K562 (cell line): ENCODE measurements around the gene PRTN3. TPM values are rescaled to one million over a fixed set of nuclear protein-coding genes. Genes with fewer than 3 reads are reported as not detected.

Experiments
- ATAC-seq: fragments of 200-7000 bp; cut with Tn5 transposase; 3 replicates; pipeline ENCODE4 v1.9.1; 2020; ENCODE audit warnings: moderate library complexity
- BruUV-seq: library from RNA; stranded (reverse); fragments of 400-500 nt; replicated peaks from 2 replicates; lab custom pipeline; 2021; lab: Mats Ljungman, UMichigan
- CTCF ChIA-PET: fragments of 300-600 bp; formaldehyde crosslinking; extraction: SDS; loops from one replicate; lab custom pipeline; 2021; ENCODE audit warnings: low intra/inter-chr PET ratio; lab: Yijun Ruan, JAX
- POLR2A ChIA-PET: fragments of 300-600, 350-650 bp; sonication (Branson Sonifier 250); formaldehyde crosslinking; extraction: SDS; loops from one replicate; lab custom pipeline; 2021; ENCODE audit warnings: antibody characterized with exemption, inconsistent platforms; lab: Yijun Ruan, JAX
- DNase-seq, 4 experiments: peaks; one replicate each; pipeline versions ENCODE4 v3.0.0 to v3.0.0-alpha.2; 2011 to 2018; ENCODE audit warnings: low spot score in 3 of 4, mixed read lengths in 3 of 4; ENCODE audit errors: extremely low read depth in 1 of 4
- FAIRE-seq: peaks from 2 replicates; lab custom pipeline; 2011; peaks lifted over from hg19 to GRCh38; lab: Jason Lieb, UNC
- H2AFZ ChIP-seq: 2 replicates; pipeline ENCODE4 v1.6.0; 2011; ENCODE audit warnings: low read depth, low read length, control low read depth, inconsistent platforms
- H3K27ac ChIP-seq: fragments of 200-600 bp; 3 replicates; pipeline ENCODE4 v1.8.0; 2011; ENCODE audit warnings: low read depth, mild to moderate bottlenecking, control low read depth, inconsistent platforms, low read length, moderate library complexity, mixed read lengths; ENCODE audit errors: extremely low read depth
- H3K27me3 ChIP-seq, 2 experiments: fragments of 300-600 bp in 1 of 2; 2 replicates in 1 of 2; 3 replicates in 1 of 2; pipeline versions ENCODE4 v1.6.0 to v1.8.0; 2011; ENCODE audit warnings: inconsistent platforms in 2 of 2, low read length in 2 of 2, mild to moderate bottlenecking in 1 of 2, mixed read lengths in 1 of 2, moderate library complexity in 1 of 2; ENCODE audit not compliant: control insufficient read depth in 2 of 2, insufficient read depth in 2 of 2
- H3K36me3 ChIP-seq: fragments of 300-600 bp; 3 replicates; pipeline ENCODE4 v1.8.0; 2011; ENCODE audit warnings: mild to moderate bottlenecking, low read length, inconsistent platforms; ENCODE audit not compliant: control insufficient read depth, insufficient read depth
- H3K4me1 ChIP-seq, 2 experiments: fragments of 200-600 bp in 1 of 2; replicated peaks in 1 of 2; 2 replicates in 1 of 2; 3 replicates in 1 of 2; pipeline versions ENCODE4 v1.5.1 to v1.8.0; 2011; ENCODE audit warnings: inconsistent platforms in 2 of 2, low read length in 2 of 2, mild to moderate bottlenecking in 1 of 2, mixed read lengths in 1 of 2, moderate library complexity in 1 of 2; ENCODE audit not compliant: control insufficient read depth in 2 of 2, insufficient read depth in 2 of 2
- H3K4me2 ChIP-seq: 2 replicates; pipeline ENCODE4 v1.6.1; 2011; ENCODE audit warnings: low read length, control low read depth, inconsistent platforms, mixed read lengths; ENCODE audit not compliant: insufficient read depth
- H3K4me3 ChIP-seq: fragments of 200-600 bp; sonication (generic), shearing (Covaris generic); 2 replicates; pipeline ENCODE4 v1.5.1; 2016; ENCODE audit warnings: control low read depth, inconsistent platforms
- H3K79me2 ChIP-seq: fragments of 200-600 bp; 3 replicates; pipeline ENCODE4 v1.8.0; 2011; ENCODE audit warnings: low read length, inconsistent platforms; ENCODE audit not compliant: control insufficient read depth, insufficient read depth
- H3K9ac ChIP-seq, 2 experiments: 2 replicates each; pipeline versions ENCODE4 v1.6.0 to v1.6.1; 2011; ENCODE audit warnings: low read depth in 2 of 2, low read length in 2 of 2, control low read depth in 1 of 2, inconsistent platforms in 1 of 2, mild to moderate bottlenecking in 1 of 2, mixed read lengths in 1 of 2; ENCODE audit not compliant: insufficient read depth in 1 of 2
- H3K9me1 ChIP-seq: one replicate; pipeline ENCODE4 v1.6.0; 2011; ENCODE audit warnings: inconsistent platforms, mild to moderate bottlenecking, low read length, moderate library complexity; ENCODE audit not compliant: control insufficient read depth, insufficient read depth
- H3K9me3 ChIP-seq: replicated peaks from 2 replicates; pipeline ENCODE4 v1.5.1; 2011; ENCODE audit warnings: low read depth, low read length, inconsistent platforms; ENCODE audit not compliant: control insufficient read depth, insufficient read depth
- H4K20me1 ChIP-seq: replicated peaks from 2 replicates; pipeline ENCODE4 v1.6.1; 2011; ENCODE audit warnings: low read length, inconsistent platforms, mixed read lengths; ENCODE audit not compliant: control insufficient read depth, insufficient read depth
- CCNT2 ChIP-seq: IDR thresholded peaks from 2 replicates; pipeline ENCODE4 v1.6.1; 2011; ENCODE audit warnings: borderline replicate concordance, low read depth, mild to moderate bottlenecking, moderate library complexity, mixed read lengths, low read length; ENCODE audit not compliant: insufficient read length; ENCODE audit errors: extremely low read depth
- CREB3 ChIP-seq: fragments of 450-650 bp; conservative IDR thresholded peaks from 2 replicates; pipeline ENCODE4 v1.6.1; 2016; ENCODE audit warnings: missing genetic modification characterization, low read depth, mild to moderate bottlenecking, missing compliant biosample characterization, moderate library complexity
- ELF2 ChIP-seq: fragments of 250-450 bp; sonication (Bioruptor Pico); IDR thresholded peaks from 2 replicates; pipeline ENCODE4 v1.5.0; 2021; ENCODE audit warnings: mild to moderate bottlenecking
- FOXM1 ChIP-seq, 2 experiments: fragments of 450-650 bp in 1 of 2; sonication (generic) in 1 of 2; formaldehyde crosslinking in 1 of 2; IDR thresholded peaks; 2 replicates each; pipeline versions ENCODE4 v1.6.1 to v1.9.0; 2017 to 2022; ENCODE audit warnings: low read depth in 2 of 2, mild to moderate bottlenecking in 2 of 2, missing genetic modification reagents in 1 of 2, moderate library complexity in 1 of 2
- HMG20A ChIP-seq: fragments of 450-650 bp; formaldehyde crosslinking; conservative IDR thresholded peaks from 2 replicates; pipeline ENCODE4 v1.4.0; 2020; ENCODE audit warnings: mild to moderate bottlenecking, mixed read lengths
- HNRNPK ChIP-seq: fragments of 200-400 bp; formaldehyde crosslinking; IDR thresholded peaks from one replicate; pipeline ENCODE4 v1.6.1; 2018; ENCODE audit warnings: mild to moderate bottlenecking, low read depth, low read length; ENCODE audit not compliant: poor library complexity, severe bottlenecking
- KAT2B ChIP-seq: IDR thresholded peaks from one replicate; pipeline ENCODE4 v1.6.1; 2012; ENCODE audit warnings: low read depth, mild to moderate bottlenecking, control low read depth, inconsistent platforms, low read length, moderate library complexity
- MTA3 ChIP-seq: fragments of 450-650 bp; formaldehyde crosslinking; IDR thresholded peaks from 2 replicates; pipeline ENCODE4 v1.6.1; 2017; ENCODE audit warnings: mild to moderate bottlenecking, borderline replicate concordance
- NEUROD1 ChIP-seq: fragments of 150-350 bp; IDR thresholded peaks from 2 replicates; pipeline ENCODE4 v1.6.1; 2014; ENCODE audit warnings: borderline replicate concordance, low read length, low read depth; ENCODE audit not compliant: partially characterized antibody
- RBFOX2 ChIP-seq: fragments of 200-400 bp; formaldehyde crosslinking; IDR thresholded peaks from 2 replicates; pipeline ENCODE4 v1.6.1; 2017; ENCODE audit warnings: low read depth, mild to moderate bottlenecking, low read length, moderate library complexity
- TSHZ1 ChIP-seq: fragments of 250-450 bp; sonication (Bioruptor Pico); IDR thresholded peaks from 2 replicates; pipeline ENCODE4 v1.4.0; 2020; ENCODE audit warnings: mild to moderate bottlenecking, moderate library complexity
- ZBTB33 ChIP-seq: sonication (generic); formaldehyde crosslinking; IDR thresholded peaks from 2 replicates; pipeline ENCODE4 v1.8.1; 2023; ENCODE audit warnings: mild to moderate bottlenecking, missing genetic modification reagents
- WGBS: fragments of 100-300 bp; shearing (Covaris generic); methylation state at CpG from one replicate; pipeline ENCODE4 v1.1.6; 2016; ENCODE audit warnings: low coverage, mixed read lengths; ENCODE audit not compliant: insufficient coverage; ENCODE audit errors: missing lambda C conversion rate; 5-methylcytosine and 5-hydroxymethylcytosine counted together
- in situ Hi-C: fragments of 300-500 bp; cut with MboI; formaldehyde crosslinking; loops from 4 replicates; pipeline ENCODE4 v1.15.0; 2018; ENCODE audit warnings: inconsistent platforms, mixed read lengths
- intact Hi-C: fragments of 100-400 bp; cut with micrococcal nuclease; formaldehyde crosslinking; loops from 2 replicates; pipeline ENCODE4 v1.14.2; 2022
- polyA plus RNA-seq, 8 experiments: library from polyadenylated mRNA; depleted of rRNA in 4 of 8; stranded (reverse) in 5 of 8; unstranded in 3 of 8; fragments of >200 nt; fragmentation: Nextera tagmentation in 2 of 8; fragmentation: Illumina TruSeq in 1 of 8; extraction: Ambion mirVana in 2 of 8; extraction: Trizol in 1 of 8; gene quantifications; 2 replicates each; pipeline versions ENCODE4 v1.2.1 to v1.2.3, GENCODE V29; 2011 to 2014; ENCODE audit warnings: inconsistent platforms in 1 of 8, missing spikeins in 1 of 8
- total RNA-seq, 7 experiments: library from RNA; depleted of rRNA in 6 of 7; stranded (reverse); fragments of >200 nt in 6 of 7; fragmentation: Illumina TruSeq in 2 of 7; extraction: Trizol in 2 of 7; gene quantifications; 2 replicates each; pipeline versions ENCODE4 v1.2.1 to v1.2.3, GENCODE V29; 2011 to 2021; ENCODE audit warnings: low replicate concordance in 1 of 7

PRTN3 gene
- total and polyA plus RNA-seq, 9 of the 15 experiments (the other 6 are each of a cell fraction or from before 2014, with no cell fraction given) = 0.14 to 0.86 (median 0.43) TPM; not detected in 3

- Histone ChIP-seq H3K9ac (peak overlapping the region; percentile 57 to 76), H3K9me1 (no peaks in the 10 kb centered on the region), H3K4me1 (peaks cover 25 to 72% of the 10 kb centered on the region in 2 experiments), H4K20me1 (no peaks in the 10 kb centered on the region), H3K27ac (peak overlapping the region; percentile 91), H3K4me3 (peak overlapping the region; percentile 36), H3K9me3 (no peaks in the 10 kb centered on the region), H3K36me3 (peaks cover 24% of the 10 kb centered on the region; the same call in 2 of the 3 replicates), H3K79me2 (peaks cover 12% of the 10 kb centered on the region), H3K4me2 (peak overlapping the region; percentile 72), H3K27me3 (no peaks in the 10 kb centered on the region), H2AFZ (peak overlapping the region; percentile 77)
- intact Hi-C loops (loop anchor here (1.0 to 5.0 kb wide), 4 partner anchors 53 to 380 kb away; partner anchors contain the start of genes ATP5F1D and WDR18), in situ Hi-C loops (no loop called here)
- no peak for FAIRE-seq
- BruUV-seq = TSS peak; percentile 57
- peak; percentile 81 to 91 (median 86) for DNase-seq
- ChIA-PET CTCF (interaction anchor here (0.6 to 1.5 kb wide), 2 partner anchors 55 to 88 kb away, joined by 3 to 6 read pairs; partner anchors contain the start of gene KISS1R), POLR2A (interaction anchor here (0.6 to 1.6 kb wide), 5 partner anchors 45 to 352 kb away, joined by 3 to 5 read pairs (median 3); no protein-coding TSS in a partner anchor)
- peak; percentile 77 for ATAC-seq
- WGBS = 3% methylated on average over 35 of the region's 48 CpGs
- TF ChIP-seq RBFOX2 (peak; percentile 71), KAT2B (no peak), HNRNPK (no peak), ZBTB33 (CRISPR knock-in tag) (peak; percentile 72; the same call in 1 of the 2 replicates), HMG20A (no peak), CCNT2 (peak; percentile 56), TSHZ1 (CRISPR knock-in tag) (no peak), ELF2 (CRISPR knock-in tag) (no peak), MTA3 (0 out of 2 replicates have a peak, but pooled peaks have one; percentile 60), CREB3 (no peak), FOXM1 (IDR thresholded peaks at IDR 0.05; ENCODE audit: low read depth) (no peak), FOXM1 (CRISPR knock-in tag; IDR thresholded peaks at IDR 0.05; ENCODE audit: low read depth) (0 out of 2 replicates have a peak, but pooled peaks have one; percentile 12), NEUROD1 (no peak)
Observed at GRCh38 chr19:862581-863314, 21.9 kb downstream of the PRTN3 start.
